Mucosa of stomach (tissue), 1 donor: ENCODE measurements around the gene PDGFRB.

Experiments used
- H3K27me3 ChIP-seq: one replicate; pipeline ENCODE4 v1.7.0; 2013; ENCODE audit warnings: mild to moderate bottlenecking, low read length; ENCODE audit not compliant: control insufficient read depth, insufficient read depth
- H3K36me3 ChIP-seq: one replicate; pipeline ENCODE4 v1.7.0; 2013; ENCODE audit warnings: low read length; ENCODE audit not compliant: control insufficient read depth, insufficient read depth
- H3K4me1 ChIP-seq: one replicate; pipeline ENCODE4 v1.7.0; 2013; ENCODE audit warnings: mild to moderate bottlenecking, low read length; ENCODE audit not compliant: control insufficient read depth, insufficient read depth
- H3K4me3 ChIP-seq: one replicate; pipeline ENCODE4 v1.7.0; 2013; ENCODE audit warnings: low read length
- H3K9ac ChIP-seq: one replicate; pipeline ENCODE4 v1.7.0; 2013; ENCODE audit warnings: mild to moderate bottlenecking, low read length, moderate library complexity
- H3K9me3 ChIP-seq: one replicate; pipeline ENCODE4 v1.7.0; 2013; ENCODE audit warnings: mild to moderate bottlenecking, low read length, moderate library complexity; ENCODE audit not compliant: control insufficient read depth
- donor health status: Pancreatic carcinoma.

Gene PDGFRB

DNA sequence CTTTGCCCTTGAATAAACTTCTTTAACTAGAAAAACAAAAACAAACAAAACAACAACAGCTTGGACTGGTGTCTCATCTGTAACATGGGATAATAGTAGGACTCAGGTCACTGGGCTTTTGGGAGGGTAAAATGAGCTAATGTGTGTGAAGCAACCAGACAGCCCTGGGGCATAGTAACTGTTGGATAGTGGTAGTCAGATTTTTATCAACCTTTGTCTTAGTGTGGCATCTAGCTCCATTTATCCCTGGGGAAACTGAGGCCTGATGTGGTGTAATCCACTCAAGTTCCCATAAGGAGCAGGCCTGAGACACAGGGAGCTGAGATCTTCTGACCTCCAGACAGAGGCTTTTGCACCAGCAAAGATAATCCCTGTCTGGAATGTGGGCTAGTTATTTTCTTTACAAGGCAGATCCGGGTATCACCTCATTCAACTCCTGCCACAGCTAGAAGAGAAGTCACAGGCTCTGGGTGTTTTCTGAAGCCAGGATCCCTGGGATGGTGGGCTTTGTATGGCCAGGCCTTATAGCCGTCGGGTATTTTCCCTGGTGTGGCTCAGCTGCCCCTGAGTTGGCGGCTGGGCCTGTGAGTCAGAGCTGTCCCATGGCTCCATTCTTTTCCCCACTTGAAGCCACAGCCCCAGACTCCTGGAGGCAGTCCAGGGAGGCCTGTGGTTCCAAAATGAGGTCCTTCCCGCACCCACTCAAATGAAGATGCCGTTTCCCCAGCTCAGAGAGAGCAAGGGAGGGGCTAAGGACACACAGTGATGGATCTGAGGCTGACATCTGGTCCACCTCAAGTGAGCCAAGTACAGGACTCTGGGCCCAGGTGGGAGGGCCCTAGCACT is 43.2 kb downstream of the PDGFRB start:
- H3K36me3 ChIP-seq: no peaks in the 10 kb centered on the region
- peaks cover 12% of the 10 kb centered on the region for H3K4me1 ChIP-seq
- H3K27me3 ChIP-seq: peaks cover 3% of the 10 kb centered on the region
- H3K4me3 ChIP-seq: no peak overlapping the region
- no peak overlapping the region for H3K9ac ChIP-seq
- no peaks in the 10 kb centered on the region for H3K9me3 ChIP-seq

DNA sequence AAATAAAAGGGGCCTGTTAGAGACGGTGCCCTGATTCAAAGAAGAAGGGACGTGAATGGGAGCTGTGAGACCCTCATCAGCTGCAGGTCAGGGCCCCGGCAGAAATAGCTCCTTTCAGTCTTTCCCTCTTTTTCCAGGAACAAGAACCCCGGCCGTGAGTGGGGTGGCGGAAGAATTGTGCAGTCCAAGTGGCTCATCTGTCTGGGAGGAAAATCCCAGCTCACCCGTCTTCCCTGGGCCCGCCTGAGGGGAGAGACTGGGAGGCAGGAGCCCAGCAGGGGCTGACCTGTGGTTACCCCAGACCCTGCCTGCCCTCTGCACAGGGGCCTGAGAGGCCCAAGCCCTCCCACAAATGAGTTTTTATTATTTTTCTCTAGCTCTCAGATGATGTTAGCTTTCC is 44.5 kb downstream of the PDGFRB start:
- Histone ChIP-seq H3K27me3 (peaks cover 3% of the 10 kb centered on the region), H3K4me1 (peaks cover 19% of the 10 kb centered on the region), H3K9ac (no peak overlapping the region), H3K36me3 (no peaks in the 10 kb centered on the region), H3K9me3 (no peaks in the 10 kb centered on the region), H3K4me3 (no peak overlapping the region)

DNA sequence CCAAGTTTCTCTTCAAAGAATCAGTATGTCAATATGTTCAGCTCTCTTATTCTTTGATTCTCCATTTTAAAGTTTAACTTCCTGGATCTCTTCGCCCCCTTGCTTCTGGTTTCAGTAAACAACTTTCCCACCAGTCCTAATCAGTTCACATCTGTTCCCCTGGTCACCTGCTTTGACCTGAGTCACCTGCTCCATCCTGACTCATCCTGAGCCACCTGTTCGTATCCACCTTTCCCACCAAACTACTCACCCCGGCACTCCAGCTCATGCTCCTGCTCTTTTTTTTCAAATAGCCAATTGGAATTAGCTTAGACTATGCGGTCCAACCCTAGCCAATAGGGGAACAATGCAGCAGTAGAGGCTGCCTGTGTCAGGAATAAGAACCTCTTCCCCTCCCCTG is 45.7 kb downstream of the PDGFRB start:
- Histone ChIP-seq H3K27me3 (peaks cover 3% of the 10 kb centered on the region), H3K9me3 (no peaks in the 10 kb centered on the region), H3K4me1 (peaks cover 20% of the 10 kb centered on the region), H3K36me3 (no peaks in the 10 kb centered on the region), H3K4me3 (no peak overlapping the region), H3K9ac (no peak overlapping the region)

DNA sequence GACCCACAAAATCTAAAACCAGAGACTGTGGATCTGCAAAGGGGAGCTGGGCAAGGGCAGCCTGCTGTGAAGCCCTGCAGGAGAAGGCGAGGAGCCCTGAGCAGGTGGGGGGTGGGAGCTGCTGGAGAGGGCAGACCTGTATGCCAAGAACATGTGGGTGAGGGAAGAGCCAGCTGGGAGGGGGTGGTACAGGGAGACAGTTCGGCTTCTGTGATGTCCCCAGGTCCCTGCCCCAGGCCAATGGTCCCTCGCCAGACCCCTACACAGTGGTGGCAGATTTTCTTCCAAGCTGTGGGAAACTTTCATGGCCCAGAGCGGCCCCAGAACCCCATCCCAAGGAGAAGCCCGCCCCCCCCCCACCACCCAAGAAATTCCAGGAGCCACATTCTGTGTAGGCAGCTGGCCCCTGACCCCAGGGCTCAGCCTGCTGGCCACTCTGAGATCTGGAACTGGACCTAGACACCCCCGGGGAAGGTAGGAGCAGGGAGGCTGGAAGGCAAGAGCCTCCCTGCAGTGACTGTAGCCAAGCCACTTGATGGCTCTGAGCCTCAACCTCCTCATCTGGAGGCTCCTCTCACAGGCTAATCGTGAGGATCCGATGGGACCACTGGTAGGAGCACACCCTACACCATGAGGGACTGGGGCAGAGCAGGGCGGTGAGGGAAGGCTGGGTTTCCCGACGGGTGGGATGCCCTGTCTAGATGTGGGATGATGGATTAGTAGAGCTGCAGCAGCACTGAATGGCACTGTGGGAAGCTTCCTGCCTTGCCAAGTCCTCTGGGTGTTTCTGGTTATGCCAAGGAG is 46.7 kb downstream of the PDGFRB start:
- H3K9ac ChIP-seq: no peak overlapping the region
- H3K36me3 ChIP-seq: no peaks in the 10 kb centered on the region
- H3K27me3 ChIP-seq: peaks cover 3% of the 10 kb centered on the region
- H3K4me1 ChIP-seq: peaks cover 20% of the 10 kb centered on the region
- H3K9me3 ChIP-seq: no peaks in the 10 kb centered on the region
- no peak overlapping the region for H3K4me3 ChIP-seq

DNA sequence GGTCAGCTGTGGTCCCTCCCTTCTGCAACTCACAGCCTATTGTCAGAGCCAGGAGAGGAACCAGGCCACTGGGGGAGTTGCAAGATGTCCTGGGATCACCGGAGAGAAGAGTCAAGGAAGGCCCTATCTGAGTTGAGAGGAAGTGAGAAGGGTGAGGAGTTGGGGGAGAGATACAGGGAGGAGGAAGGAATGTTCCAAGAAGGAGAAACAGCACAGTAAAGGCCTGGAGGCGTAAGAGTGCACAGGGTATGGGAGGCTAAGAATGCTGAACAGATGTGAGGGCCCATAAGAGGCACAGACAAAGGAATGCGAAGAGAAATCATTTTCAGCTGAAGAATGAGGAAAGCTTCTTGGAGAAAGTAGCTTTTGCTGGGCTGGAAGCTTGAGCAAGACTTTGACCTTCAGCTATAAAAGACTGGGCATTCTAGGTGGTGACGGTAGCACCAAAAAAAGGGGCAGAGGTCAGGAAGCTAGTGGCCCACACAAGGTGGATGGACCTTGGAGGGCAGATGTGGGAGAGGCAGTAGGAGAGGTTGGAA is 47.7 kb downstream of the PDGFRB start:
- H3K27me3 ChIP-seq: peaks cover 3% of the 10 kb centered on the region
- H3K36me3 ChIP-seq: no peaks in the 10 kb centered on the region
- no peaks in the 10 kb centered on the region for H3K9me3 ChIP-seq
- no peak overlapping the region for H3K9ac ChIP-seq
- H3K4me3 ChIP-seq: no peak overlapping the region
- H3K4me1 ChIP-seq: peaks cover 14% of the 10 kb centered on the region

DNA sequence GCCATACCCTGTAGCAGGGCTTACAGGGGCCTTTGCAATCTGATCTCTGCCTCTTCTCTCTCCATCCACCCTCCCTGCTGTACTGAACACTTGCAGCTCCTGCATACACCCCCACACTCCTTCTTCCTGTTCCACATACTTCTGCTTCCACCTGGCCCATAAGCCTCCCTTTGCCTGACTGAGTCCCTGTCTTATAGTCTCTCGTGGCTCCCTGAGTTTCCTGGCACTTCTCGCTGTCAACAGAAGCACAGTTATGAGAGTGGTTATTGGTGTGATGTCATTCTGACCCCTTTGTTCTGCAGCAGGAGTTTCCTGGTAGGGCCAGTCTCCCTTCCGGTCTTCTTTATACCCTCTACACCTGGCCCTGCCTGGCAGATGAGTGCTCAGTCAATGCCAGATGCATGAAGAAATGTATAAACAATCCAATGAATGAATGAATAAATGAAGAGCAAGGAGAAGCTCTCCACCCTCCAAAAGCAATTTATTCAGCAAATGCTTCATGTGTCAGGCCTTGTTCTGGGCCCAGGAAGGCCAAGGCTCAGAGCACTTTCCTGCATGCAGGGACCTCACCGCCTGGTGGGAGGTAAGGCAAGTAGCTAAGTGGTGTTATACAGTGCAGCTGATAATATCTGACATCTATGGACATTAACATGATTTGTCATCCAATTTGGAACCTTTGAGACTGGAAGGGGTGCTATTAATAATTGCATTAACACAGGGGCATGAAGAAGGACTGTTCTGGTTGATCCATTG is 48.8 kb downstream of the PDGFRB start:
- H3K36me3 ChIP-seq: no peaks in the 10 kb centered on the region
- H3K4me3 ChIP-seq: no peak overlapping the region
- no peak overlapping the region for H3K9ac ChIP-seq
- H3K4me1 ChIP-seq: peaks cover 8% of the 10 kb centered on the region
- no peaks in the 10 kb centered on the region for H3K9me3 ChIP-seq
- peaks cover 3% of the 10 kb centered on the region for H3K27me3 ChIP-seq

DNA sequence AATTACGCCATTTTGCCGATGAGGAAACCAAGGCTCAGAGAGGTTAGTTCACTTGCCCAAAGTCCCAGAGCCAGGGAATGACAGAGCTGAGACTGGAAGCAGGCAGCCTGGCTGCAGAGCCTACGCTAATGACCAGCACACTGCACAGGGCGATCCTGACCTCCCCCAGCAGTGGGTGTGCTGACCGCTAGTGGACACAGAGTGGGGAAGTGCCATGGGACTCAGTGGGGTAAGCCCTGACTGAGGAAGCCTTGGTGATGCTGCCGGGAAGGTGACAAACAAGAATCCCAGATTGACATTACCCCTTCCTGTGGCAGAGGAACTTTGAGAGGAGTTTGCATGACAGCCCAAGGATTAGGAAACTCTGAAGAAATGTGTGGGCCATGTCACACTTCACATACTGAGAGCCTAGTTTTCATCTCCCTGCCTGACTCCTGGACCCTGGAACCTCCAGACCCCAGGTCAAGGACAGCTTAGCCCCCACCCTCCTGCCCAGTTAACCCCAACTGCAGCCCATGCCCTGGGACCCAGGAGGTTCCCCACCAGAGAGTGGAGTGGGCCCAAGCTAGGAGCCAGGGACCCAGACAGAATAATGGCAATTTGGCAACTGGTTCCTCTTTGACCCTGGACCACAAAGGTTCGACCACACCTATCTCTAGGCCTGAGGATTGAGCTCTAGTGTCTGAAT is 49.6 kb downstream of the PDGFRB start:
- Histone ChIP-seq H3K9ac (no peak overlapping the region), H3K36me3 (no peaks in the 10 kb centered on the region), H3K4me3 (no peak overlapping the region), H3K4me1 (peaks cover 8% of the 10 kb centered on the region), H3K27me3 (peaks cover 3% of the 10 kb centered on the region), H3K9me3 (no peaks in the 10 kb centered on the region)

DNA sequence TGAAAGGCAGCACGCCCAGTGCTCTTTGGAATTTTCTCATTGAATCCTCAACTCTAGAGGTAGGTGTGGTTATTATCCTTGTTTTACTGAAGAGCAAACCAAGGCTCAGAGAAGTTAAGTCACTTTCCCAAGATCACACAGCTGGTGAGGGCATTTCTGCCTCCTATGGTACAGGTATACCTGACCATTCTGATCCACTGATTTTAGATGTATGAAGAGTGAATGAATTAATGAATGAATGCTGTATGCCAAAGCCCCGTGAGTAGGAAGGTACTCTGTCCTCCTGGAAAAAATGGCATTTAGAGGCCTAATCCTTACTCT is 51.1 kb downstream of the PDGFRB start:
- Histone ChIP-seq H3K4me3 (no peak overlapping the region), H3K4me1 (peaks cover 8% of the 10 kb centered on the region), H3K27me3 (peaks cover 3% of the 10 kb centered on the region), H3K36me3 (no peaks in the 10 kb centered on the region), H3K9me3 (no peaks in the 10 kb centered on the region), H3K9ac (no peak overlapping the region)

DNA sequence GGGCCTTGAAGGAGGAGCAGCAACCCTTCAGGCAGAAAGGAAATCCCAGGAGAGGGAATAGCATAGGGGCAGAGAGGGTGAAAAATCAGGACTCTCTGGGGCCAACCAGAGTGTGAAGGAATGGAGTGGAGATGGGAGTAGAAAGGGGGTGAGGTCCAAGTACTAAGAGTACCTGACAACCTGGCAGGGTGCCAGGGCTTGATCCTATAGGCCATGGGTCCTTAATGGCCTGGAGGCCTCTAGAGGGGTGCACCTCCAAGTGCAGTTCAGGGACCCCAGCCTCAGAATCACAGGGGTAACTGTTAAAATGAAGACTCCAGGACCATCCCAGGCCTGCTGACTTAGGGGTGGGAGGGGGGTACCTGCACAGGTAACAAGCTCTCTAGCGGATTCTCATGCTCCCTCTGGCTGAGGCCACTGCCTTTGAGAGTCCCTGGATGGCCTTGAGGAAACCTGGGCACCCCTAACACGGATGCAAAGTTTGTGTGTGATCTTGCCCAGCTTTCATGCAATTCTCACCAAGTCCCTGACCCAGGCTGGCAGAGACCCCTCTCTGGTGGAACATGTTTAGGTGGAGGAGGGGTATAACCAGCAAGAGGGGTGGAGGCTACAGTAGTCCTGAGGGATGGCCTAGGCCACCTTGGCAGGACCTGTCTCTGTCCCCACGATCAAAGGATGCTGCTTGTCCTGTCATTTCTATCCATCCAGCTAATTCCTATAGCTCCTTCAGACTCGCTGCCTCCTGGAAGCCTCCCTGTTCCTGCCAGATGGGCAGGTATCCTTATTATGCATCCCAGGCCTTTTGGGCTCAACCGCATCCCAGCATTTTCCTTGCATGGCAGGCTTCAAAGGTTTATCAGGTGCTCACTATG is 51.7 kb downstream of the PDGFRB start:
- Histone ChIP-seq H3K4me3 (no peak overlapping the region), H3K9ac (no peak overlapping the region), H3K36me3 (no peaks in the 10 kb centered on the region), H3K4me1 (peaks cover 8% of the 10 kb centered on the region), H3K9me3 (no peaks in the 10 kb centered on the region), H3K27me3 (no peaks in the 10 kb centered on the region)

DNA sequence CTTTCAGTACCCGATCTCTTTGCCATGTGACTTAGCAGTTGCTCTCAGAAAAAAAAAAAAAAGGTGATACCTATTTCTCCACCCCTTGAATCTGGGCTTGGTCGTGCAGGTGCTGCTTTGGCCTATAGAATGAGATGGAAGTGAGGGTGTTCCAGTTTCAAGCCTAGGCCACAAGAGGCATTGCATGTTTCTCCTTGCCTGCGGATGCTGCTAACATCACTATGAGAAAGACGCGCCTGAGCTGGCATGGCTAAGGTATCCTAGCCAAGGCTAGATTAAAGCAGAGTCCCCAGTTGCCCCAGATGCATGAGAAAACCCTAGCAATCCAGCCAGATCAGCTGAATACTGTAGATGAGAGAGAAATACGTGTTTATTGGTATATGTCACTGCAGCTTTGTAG is 54.6 kb downstream of the PDGFRB start:
- Histone ChIP-seq H3K27me3 (peaks cover 3% of the 10 kb centered on the region), H3K4me1 (no peaks in the 10 kb centered on the region), H3K9ac (no peak overlapping the region), H3K9me3 (no peaks in the 10 kb centered on the region), H3K36me3 (no peaks in the 10 kb centered on the region), H3K4me3 (no peak overlapping the region)

DNA sequence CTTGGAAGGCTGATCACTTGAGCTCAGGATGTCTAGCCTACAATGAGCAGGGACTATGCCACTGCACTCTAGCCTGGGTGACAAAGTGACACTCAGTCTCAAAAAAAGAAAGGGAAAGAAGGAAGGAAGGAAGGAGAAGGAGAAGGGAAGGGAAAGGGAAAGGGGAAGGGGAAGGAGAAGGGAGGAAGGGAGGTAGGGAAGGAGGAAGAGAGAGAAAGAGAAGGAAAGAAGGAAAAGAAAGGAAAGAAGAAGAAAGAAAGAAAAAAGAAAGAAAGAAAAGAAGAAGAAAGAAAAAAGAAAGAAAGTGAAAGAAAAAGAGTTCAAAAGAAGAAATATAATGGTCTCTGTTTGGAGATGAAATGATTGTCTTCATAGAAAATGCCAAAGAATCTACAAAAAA is 58.5 kb downstream of the PDGFRB start:
- Histone ChIP-seq H3K4me1 (no peaks in the 10 kb centered on the region), H3K4me3 (no peak overlapping the region), H3K27me3 (peaks cover 3% of the 10 kb centered on the region), H3K36me3 (no peaks in the 10 kb centered on the region), H3K9me3 (no peaks in the 10 kb centered on the region), H3K9ac (no peak overlapping the region)
